ENCODE measurements around the gene MT1F. TPM values are rescaled to one million over a fixed set of nuclear protein-coding genes. Genes with fewer than 3 reads are reported as not detected.

The MT1F gene
- total RNA-seq, 1 experiment from 2014 or later, result 7.3 TPM

DNA sequence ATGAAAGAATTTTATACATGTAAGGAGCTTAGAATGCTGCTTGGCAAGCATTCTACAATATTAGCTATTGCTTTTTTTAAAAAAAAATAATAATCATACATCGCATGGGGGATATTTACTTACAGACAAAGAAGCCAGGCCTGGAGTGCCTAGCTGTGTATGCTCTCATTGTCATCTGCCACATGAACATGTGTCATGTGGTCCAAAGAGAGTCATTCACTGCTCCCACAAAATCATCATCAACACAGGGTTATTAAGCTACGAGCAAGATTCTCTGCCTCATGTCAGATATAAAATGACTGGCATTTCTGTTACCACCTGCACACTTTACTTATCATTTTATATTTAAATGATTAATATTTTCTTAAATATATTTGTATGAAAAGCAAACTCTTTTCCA is 34.1 kb upstream of the MT1F start:
- H3K79me2 ChIP-seq (ENCODE audit: insufficient read depth, low read length), result peaks cover 12% of the 10 kb centered on the region
- no peak overlapping the region for H3K9ac ChIP-seq (ENCODE audit: low read length)
- H3K27ac ChIP-seq (ENCODE audit: low read depth, low read length), result no peak overlapping the region
- no peak overlapping the region for H3K4me3 ChIP-seq (replicated peaks in 1 of 2; ENCODE audit: low read depth in 1 of 2, low read length in 2 of 2)
- peaks cover 12 to 39% of the 10 kb centered on the region in 2 experiments for H3K4me1 ChIP-seq (ENCODE audit: control insufficient read depth in 1 of 2, insufficient read depth in 2 of 2, low read length in 2 of 2)
- ChIA-PET POLR2A (interaction anchor here (9.4 kb wide), 1 partner anchor 13 kb away, joined by 344 read pairs; the partner anchor contains the start of gene MT2A), CTCF (interaction anchor here (0.9 to 1.5 kb wide), 2 partner anchors 20 to 78 kb away, joined by 3 to 5 read pairs; no protein-coding TSS in a partner anchor), RAD21 (ENCODE audit: low non-redundant PET in 1 of 2, low total read pairs in 2 of 2, uncharacterized antibody in 2 of 2, unreplicated experiment in 2 of 2) (no interaction called here)
- DNase-seq (ENCODE audit: low read depth, low spot score) (no peak), ATAC-seq (no peak)
- H2AFZ ChIP-seq (ENCODE audit: low read depth, low read length, poor library complexity, severe bottlenecking), result no peak overlapping the region
- H3K4me2 ChIP-seq (ENCODE audit: low read length), result no peak overlapping the region
- no peak for TF ChIP-seq SIN3A (IDR thresholded peaks at IDR 0.05; ENCODE audit: low read depth)
- TF ChIP-seq, protein P1, sequence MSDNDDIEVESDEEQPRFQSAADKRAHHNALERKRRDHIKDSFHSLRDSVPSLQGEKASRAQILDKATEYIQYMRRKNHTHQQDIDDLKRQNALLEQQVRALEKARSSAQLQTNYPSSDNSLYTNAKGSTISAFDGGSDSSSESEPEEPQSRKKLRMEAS (IDR thresholded peaks at IDR 0.05), result no peak
- TF ChIP-seq ZBTB33 (IDR thresholded peaks at IDR 0.05; ENCODE audit: extremely low read depth, insufficient replicate concordance, low read length), result no peak
- TF ChIP-seq, protein P2, sequence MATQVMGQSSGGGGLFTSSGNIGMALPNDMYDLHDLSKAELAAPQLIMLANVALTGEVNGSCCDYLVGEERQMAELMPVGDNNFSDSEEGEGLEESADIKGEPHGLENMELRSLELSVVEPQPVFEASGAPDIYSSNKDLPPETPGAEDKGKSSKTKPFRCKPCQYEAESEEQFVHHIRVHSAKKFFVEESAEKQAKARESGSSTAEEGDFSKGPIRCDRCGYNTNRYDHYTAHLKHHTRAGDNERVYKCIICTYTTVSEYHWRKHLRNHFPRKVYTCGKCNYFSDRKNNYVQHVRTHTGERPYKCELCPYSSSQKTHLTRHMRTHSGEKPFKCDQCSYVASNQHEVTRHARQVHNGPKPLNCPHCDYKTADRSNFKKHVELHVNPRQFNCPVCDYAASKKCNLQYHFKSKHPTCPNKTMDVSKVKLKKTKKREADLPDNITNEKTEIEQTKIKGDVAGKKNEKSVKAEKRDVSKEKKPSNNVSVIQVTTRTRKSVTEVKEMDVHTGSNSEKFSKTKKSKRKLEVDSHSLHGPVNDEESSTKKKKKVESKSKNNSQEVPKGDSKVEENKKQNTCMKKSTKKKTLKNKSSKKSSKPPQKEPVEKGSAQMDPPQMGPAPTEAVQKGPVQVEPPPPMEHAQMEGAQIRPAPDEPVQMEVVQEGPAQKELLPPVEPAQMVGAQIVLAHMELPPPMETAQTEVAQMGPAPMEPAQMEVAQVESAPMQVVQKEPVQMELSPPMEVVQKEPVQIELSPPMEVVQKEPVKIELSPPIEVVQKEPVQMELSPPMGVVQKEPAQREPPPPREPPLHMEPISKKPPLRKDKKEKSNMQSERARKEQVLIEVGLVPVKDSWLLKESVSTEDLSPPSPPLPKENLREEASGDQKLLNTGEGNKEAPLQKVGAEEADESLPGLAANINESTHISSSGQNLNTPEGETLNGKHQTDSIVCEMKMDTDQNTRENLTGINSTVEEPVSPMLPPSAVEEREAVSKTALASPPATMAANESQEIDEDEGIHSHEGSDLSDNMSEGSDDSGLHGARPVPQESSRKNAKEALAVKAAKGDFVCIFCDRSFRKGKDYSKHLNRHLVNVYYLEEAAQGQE (IDR thresholded peaks at IDR 0.05; ENCODE audit: low read depth), result no peak
- no peak for TF ChIP-seq EGR1 (IDR thresholded peaks at IDR 0.05; ENCODE audit: low read depth)
- no peak for TF ChIP-seq POLR2A (IDR thresholded peaks at IDR 0.05; ENCODE audit: borderline replicate concordance, extremely low read depth, insufficient read depth, insufficient read length)
- no peak for TF ChIP-seq ZFX (IDR thresholded peaks at IDR 0.05)
- no peak for TF ChIP-seq CTCF (IDR thresholded peaks at IDR 0.05 in 2 of 3, conservative IDR thresholded peaks at IDR 0.05 in 1 of 3; ENCODE audit: borderline replicate concordance in 1 of 3, insufficient read depth in 1 of 3, low read depth in 2 of 3, low read length in 2 of 3)
- no peak for TF ChIP-seq SP1 (IDR thresholded peaks at IDR 0.05; ENCODE audit: low read depth)
- no peak for TF ChIP-seq EZH2phosphoT487 (IDR thresholded peaks at IDR 0.05; ENCODE audit: borderline replicate concordance)
- H4K20me1 ChIP-seq (ENCODE audit: insufficient read depth), result no peaks in the 10 kb centered on the region
- no peaks in the 10 kb centered on the region for H3K9me3 ChIP-seq (ENCODE audit: control insufficient read depth in 1 of 2, insufficient read depth in 1 of 2, low read depth in 1 of 2, low read length in 2 of 2)
- H3K27me3 ChIP-seq (ENCODE audit: insufficient read depth, low read length), result no peaks in the 10 kb centered on the region
- H3K36me3 ChIP-seq (ENCODE audit: control insufficient read depth in 1 of 2, insufficient read depth in 2 of 2, low read length in 2 of 2), result no peaks in the 10 kb centered on the region
- no TSS peak for BruUV-seq (replicated peaks)
- intact Hi-C loops (cut with micrococcal nuclease), result no loop called here
- no peaks in the 10 kb centered on the region for H3K9me2 ChIP-seq (ENCODE audit: insufficient read depth)

Measured in HCT116 (cell line).